Thymus (tissue), 11 donors: ENCODE data around the gene SFI1. TPM values are rescaled to one million over a fixed set of nuclear protein-coding genes. Genes with fewer than 3 reads are reported as not detected.

ENCODE experiments used
- DNase-seq, 9 donors: peaks; one replicate each; pipeline ENCODE4 v3.0.0-alpha.2; 2013; ENCODE audit warnings: low spot score in 9 of 9, low read depth in 6 of 9, missing footprints in 1 of 9
- H3K27ac ChIP-seq, 2 donors: one replicate each; pipeline ENCODE4 v1.5.1; 2013; ENCODE audit warnings: control low read depth in 1 of 2, low read depth in 1 of 2, low read length in 1 of 2, mild to moderate bottlenecking in 1 of 2, moderate library complexity in 1 of 2
- H3K27me3 ChIP-seq, 2 donors: one replicate each; pipeline ENCODE4 v1.5.1; 2013; ENCODE audit warnings: low read length in 1 of 2; ENCODE audit not compliant: control insufficient read depth in 2 of 2, insufficient read depth in 1 of 2
- H3K36me3 ChIP-seq, 2 donors: one replicate each; pipeline ENCODE4 v1.5.1; 2013; ENCODE audit warnings: low read length in 1 of 2, mild to moderate bottlenecking in 1 of 2, moderate library complexity in 1 of 2; ENCODE audit not compliant: control insufficient read depth in 2 of 2, insufficient read depth in 2 of 2
- H3K4me1 ChIP-seq, 2 donors: one replicate each; pipeline ENCODE4 v1.5.1; 2013; ENCODE audit warnings: low read length in 2 of 2; ENCODE audit not compliant: control insufficient read depth in 2 of 2, insufficient read depth in 2 of 2
- H3K4me3 ChIP-seq, 2 donors: one replicate each; pipeline ENCODE4 v1.5.1; 2013; ENCODE audit warnings: low read length in 2 of 2, control low read depth in 1 of 2, mild to moderate bottlenecking in 1 of 2
- H3K9me3 ChIP-seq, 2 donors: one replicate each; pipeline ENCODE4 v1.5.1; 2013; ENCODE audit warnings: low read length in 1 of 2, mild to moderate bottlenecking in 1 of 2; ENCODE audit not compliant: control insufficient read depth in 2 of 2, insufficient read depth in 1 of 2
- WGBS: extraction: QIAGEN DNeasy Blood & Tissue Kit; methylation state at CpG from one replicate; pipeline ENCODE4 v1.1.7; 2013; 5-methylcytosine and 5-hydroxymethylcytosine counted together
- polyA plus RNA-seq: library from polyadenylated mRNA; stranded (reverse); fragments of 200-250 nt; gene quantifications from one replicate; pipeline ENCODE4 v1.2.3, GENCODE V29; 2013
- total RNA-seq: library from RNA; stranded (reverse); fragments of 120-200 nt; gene quantifications from one replicate; pipeline ENCODE4 v1.2.4, GENCODE V29; 2013
- donor health status: healthy.

SFI1 gene
- total and polyA plus RNA-seq, 2 donors: 21.6 to 116 TPM

DNA sequence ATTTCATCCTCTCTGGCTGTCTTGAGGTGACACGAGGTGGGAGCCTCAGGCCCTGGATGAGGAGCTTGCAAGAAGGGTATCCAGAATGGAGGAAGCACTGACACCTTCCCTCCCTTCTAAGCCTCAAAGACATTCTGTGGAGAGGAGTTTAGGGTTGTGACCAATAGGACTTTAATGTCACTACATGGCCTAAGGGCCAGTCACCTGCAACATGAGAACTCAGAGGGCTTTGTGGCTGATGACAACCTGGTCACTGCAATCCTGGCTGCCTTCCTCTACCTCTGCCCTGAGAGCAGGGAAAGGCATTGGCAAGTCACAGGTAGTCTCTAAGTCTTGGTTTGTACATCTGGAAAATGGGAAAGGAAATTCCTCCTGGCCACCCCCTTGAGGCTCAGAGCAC, 132.0 kb downstream of the SFI1 start:
- no peaks in the 10 kb centered on the region for H3K27me3 ChIP-seq
- H3K27ac ChIP-seq: no peak overlapping the region
- H3K4me1 ChIP-seq: peaks cover 10 to 50% of the 10 kb centered on the region in 2 donors
- no peak overlapping the region for H3K4me3 ChIP-seq
- peaks cover 4 to 8% of the 10 kb centered on the region in 2 donors for H3K36me3 ChIP-seq
- no peaks in the 10 kb centered on the region for H3K9me3 ChIP-seq
- no peak for DNase-seq
- WGBS: 94% methylated on average over 1 of the region's 1 CpG

DNA sequence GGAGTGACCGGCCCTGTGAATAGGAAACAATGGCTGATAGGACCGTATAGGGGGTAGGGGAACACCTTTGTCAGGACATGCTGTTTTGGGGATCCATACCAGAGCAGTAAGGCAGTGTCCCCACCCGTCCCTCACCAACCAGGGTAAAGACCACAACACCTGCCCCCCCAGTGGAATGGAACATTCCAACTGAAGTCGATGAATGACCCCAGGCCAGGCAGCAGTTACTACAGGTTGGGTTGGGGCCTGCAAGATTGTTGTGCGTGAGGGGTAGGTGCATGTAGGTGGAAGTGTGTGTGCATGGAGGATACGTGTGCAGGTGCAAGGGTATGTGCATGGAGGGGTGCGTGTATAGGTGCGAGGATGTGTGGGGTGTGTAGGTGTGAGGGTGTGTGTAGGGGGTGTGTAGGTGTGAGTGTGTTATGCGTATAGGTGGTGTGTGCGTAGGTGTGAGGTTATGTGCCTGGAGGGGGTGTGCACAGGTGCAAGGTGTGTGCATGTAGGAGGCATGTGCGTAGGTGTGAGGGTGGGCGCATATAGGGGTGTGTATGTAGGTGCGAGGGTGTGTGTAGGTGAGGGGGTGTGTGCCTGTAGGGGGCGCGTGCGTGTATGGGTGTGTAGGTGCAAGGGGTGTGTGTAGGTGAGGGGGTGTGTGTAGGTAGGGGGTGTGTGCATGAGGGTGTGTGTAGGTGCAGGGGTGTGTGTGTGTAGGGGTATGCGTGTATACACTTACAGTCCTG, 132.8 kb downstream of the SFI1 start:
- DNase-seq: no peak
- H3K4me1 ChIP-seq: peaks cover 10 to 53% of the 10 kb centered on the region in 2 donors
- WGBS: 94% methylated on average over 17 of the region's 17 CpGs
- no peaks in the 10 kb centered on the region for H3K9me3 ChIP-seq
- H3K27ac ChIP-seq: peak overlapping the region; percentile 26 to 89
- no peaks in the 10 kb centered on the region for H3K27me3 ChIP-seq
- H3K36me3 ChIP-seq: peaks cover 2 to 8% of the 10 kb centered on the region in 2 donors
- H3K4me3 ChIP-seq: peak overlapping the region; percentile 63 to 67

DNA sequence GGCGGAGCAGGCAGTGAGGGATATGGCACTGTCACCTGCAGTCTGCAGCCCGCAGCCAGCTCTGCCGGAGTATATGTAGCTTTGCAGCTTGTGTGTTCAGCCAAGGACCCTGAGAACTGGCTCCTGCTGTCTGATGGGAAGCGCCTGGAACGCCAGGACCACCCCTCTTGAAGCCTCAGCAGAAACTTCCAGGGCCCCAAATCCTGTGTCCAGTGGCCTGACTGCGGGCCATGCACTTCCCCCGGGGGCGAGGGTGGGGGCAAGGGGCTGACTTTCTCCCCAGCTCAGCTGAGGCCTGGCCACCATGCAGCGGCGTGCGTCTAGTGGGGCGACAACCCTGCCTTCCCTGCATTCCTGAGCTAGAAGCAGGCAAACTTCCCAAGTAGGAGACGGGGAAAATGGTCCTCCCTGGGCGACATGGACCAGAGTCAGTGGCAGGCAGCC, 133.4 kb downstream of the SFI1 start:
- 60% methylated on average over 14 of the region's 14 CpGs for WGBS
- Histone ChIP-seq H3K27ac (peak overlapping the region; percentile 89 to 95), H3K4me1 (peaks cover 10 to 52% of the 10 kb centered on the region in 2 donors), H3K4me3 (peak overlapping the region; percentile 63 to 67), H3K36me3 (peaks cover 2 to 8% of the 10 kb centered on the region in 2 donors), H3K9me3 (no peaks in the 10 kb centered on the region), H3K27me3 (no peaks in the 10 kb centered on the region)
- no peak for DNase-seq

DNA sequence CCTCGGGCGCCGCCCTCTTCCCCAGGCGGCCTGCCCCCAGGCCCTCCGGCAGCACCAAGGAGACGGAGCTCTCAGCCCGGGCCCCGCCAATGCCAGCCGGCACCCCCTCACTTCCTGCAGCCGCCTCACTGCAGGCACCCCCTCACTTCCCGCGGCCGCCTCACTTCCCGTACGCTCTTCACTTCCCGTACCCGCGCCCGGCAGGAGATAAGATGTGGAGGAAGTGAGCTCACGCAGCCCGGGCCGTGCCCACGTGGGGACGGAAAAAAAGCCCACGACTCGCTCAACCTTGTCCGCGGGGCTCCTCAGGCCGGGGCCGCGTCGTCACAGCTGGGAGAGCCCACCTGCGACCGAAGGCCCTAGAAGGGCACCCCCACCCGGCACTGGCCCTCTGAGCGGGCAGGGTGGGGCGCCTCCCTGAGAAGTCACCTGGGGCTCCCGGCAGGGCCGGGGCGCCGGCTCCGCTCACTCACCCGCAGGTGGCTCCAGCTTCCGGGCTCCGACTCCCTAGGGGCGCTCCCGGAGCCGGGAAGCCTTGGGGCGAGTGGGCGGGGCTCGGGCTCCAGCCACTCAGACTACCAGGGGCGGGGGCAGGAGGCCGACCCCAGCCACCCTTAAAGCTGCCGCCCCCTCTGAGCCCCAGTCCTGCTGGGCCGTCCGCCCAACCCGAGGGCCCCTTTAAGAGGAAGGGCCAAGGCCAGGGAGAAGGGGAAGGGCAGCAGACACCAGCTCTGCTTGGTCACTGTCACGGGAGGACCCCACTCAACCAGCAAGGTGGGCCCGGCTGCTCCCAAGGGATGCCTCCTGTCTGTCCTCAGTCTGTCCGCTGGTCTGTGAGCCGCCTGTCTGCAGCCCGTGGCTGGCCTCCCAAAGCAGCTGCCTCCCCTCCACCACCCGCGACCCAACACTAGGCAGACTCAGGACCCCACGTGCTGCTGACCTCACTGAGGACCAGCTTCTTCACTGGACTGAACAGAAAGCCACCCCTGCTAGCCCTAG, 134.3 kb downstream of the SFI1 start:
- Histone ChIP-seq H3K4me1 (peaks cover 10 to 52% of the 10 kb centered on the region in 2 donors), H3K27ac (peak overlapping the region; percentile 89 to 95), H3K4me3 (peak overlapping the region; percentile 63 to 67), H3K9me3 (no peaks in the 10 kb centered on the region), H3K36me3 (peaks cover 0 to 5% of the 10 kb centered on the region in 2 donors), H3K27me3 (no peaks in the 10 kb centered on the region)
- DNase-seq: peak; percentile 55 to 92 (median 78)
- 9% methylated on average over 65 of the region's 65 CpGs for WGBS

DNA sequence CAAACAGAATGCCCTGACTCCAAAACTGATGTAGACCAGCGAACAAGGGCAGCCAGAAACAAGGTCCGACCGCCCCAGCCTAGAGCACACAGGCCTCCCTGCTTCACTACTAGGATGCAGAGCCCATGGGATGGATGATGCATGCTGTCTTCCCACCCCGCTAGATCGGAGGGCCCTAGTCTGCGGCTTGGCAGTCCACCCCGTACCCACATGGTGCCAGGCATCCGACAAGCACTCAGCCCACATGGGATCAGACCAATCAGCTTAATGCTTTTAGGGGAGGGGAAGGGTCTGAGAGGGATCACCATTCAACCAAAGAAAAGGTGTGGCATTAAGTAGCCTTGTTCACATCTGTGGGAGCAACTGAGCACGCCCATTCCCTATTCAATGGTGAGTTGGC, 135.1 kb downstream of the SFI1 start:
- 93% methylated on average over 9 of the region's 9 CpGs for WGBS
- peaks cover 10 to 45% of the 10 kb centered on the region in 2 donors for H3K4me1 ChIP-seq
- H3K27me3 ChIP-seq: no peaks in the 10 kb centered on the region
- no peak for DNase-seq
- H3K36me3 ChIP-seq: peaks cover 0 to 4% of the 10 kb centered on the region in 2 donors
- no peak overlapping the region for H3K27ac ChIP-seq
- no peaks in the 10 kb centered on the region for H3K9me3 ChIP-seq
- H3K4me3 ChIP-seq: no peak overlapping the region

DNA sequence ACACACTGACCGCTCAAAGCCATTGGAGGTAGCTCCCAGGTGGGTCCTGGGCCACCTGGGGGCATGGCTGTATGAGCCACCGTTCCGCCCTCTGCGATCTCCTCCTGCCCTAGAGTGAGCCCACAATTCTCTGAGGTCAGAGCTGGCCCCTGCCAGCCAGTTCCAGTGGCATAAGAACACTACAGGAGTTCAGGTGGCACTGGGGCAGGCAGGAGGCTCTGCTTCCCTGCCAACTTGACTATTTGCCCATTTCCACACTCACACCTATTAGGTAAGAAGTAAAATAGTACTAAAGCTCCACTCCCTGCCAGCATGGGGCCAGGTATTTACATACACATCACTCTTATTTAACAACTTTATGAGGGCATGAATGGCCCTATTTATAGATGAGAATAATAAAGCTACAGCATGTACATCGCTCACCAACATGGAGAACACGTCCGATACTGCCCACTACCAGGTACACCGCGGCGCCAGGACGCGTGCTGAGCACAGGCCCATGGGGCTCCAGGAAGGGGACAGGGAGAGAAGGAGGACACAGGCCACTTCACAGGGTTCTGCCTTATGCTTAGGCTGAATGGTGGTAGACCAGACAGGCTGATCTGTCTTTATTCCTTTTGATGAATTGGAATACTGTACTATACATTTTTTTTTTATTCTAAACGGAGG, 139.4 kb downstream of the SFI1 start:
- H3K36me3 ChIP-seq: no peaks in the 10 kb centered on the region
- H3K4me1 ChIP-seq: peaks cover 0 to 35% of the 10 kb centered on the region in 2 donors
- no peaks in the 10 kb centered on the region for H3K9me3 ChIP-seq
- no peak overlapping the region for H3K4me3 ChIP-seq
- H3K27ac ChIP-seq: no peak overlapping the region
- no peak for DNase-seq
- WGBS: 99% methylated on average over 13 of the region's 13 CpGs
- H3K27me3 ChIP-seq: no peaks in the 10 kb centered on the region

DNA sequence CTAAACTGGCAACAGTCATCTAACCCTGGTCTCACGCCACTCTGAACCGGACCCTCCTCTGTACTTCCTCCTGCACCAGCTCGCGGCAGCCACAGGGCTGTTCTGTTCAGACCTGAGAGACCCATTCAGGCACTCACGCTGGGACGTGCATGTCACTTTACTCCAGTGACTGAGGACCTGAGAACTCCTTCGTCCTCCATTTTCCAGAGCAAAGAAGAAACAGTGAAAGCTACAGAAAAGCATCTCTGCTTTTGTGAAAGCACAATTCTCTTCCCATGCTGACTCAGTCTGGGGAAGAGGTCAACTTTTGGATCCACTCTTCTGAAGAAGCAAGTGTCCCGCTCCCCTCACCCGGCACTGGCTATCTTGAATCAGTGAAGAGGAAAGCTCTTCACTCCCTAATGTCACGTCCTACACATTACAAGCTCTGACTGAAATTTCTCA, 141.1 kb downstream of the SFI1 start:
- 63% methylated on average over 10 of the region's 10 CpGs for WGBS
- Histone ChIP-seq H3K4me3 (no peak overlapping the region), H3K27me3 (no peaks in the 10 kb centered on the region), H3K27ac (peak overlapping the region; percentile 47 to 64), H3K4me1 (peaks cover 0 to 27% of the 10 kb centered on the region in 2 donors), H3K36me3 (no peaks in the 10 kb centered on the region), H3K9me3 (no peaks in the 10 kb centered on the region)
- DNase-seq: no peak

DNA sequence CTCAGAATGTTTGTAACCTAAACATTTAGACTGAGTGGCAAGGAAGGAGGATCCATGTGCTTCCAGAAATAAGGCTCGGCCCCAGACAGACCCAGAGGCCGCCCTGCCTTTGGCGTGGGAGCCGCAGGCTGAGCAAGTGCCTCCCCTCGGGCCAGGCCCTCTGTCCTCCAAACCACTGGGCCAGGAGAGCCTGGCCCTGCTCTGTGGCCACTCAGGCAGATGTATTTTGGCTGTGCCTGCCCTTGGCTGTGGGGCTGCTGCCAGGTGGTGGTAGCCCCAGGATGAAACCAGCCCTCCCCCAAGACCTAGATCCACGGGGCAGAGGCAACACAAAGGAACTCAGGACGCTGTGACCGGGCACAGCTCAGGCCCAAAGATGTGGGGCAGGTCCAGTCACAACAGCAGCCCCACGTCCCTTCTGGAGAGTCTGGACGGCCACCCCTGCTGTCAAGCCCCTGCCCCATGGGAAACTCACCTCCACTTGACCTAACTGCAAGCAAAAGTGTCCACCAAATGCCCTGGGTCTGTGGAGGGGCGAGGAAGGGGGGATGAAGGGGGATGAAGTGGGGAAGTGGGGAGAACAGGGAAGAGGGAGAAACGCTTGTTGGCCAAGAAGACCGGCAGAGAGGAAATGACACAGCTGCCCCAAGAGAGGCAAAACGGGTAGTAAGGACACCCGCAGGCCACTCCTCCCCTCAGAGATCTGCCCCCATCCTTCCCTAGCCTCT, 141.7 kb downstream of the SFI1 start:
- no peaks in the 10 kb centered on the region for H3K36me3 ChIP-seq
- peaks cover 0 to 27% of the 10 kb centered on the region in 2 donors for H3K4me1 ChIP-seq
- H3K9me3 ChIP-seq: no peaks in the 10 kb centered on the region
- no peak for DNase-seq
- no peaks in the 10 kb centered on the region for H3K27me3 ChIP-seq
- peak overlapping the region; percentile 47 to 64 for H3K27ac ChIP-seq
- no peak overlapping the region for H3K4me3 ChIP-seq
- WGBS: 51% methylated on average over 15 of the region's 15 CpGs
